Measurements from ENCODE around the gene PATL2.

DNA sequence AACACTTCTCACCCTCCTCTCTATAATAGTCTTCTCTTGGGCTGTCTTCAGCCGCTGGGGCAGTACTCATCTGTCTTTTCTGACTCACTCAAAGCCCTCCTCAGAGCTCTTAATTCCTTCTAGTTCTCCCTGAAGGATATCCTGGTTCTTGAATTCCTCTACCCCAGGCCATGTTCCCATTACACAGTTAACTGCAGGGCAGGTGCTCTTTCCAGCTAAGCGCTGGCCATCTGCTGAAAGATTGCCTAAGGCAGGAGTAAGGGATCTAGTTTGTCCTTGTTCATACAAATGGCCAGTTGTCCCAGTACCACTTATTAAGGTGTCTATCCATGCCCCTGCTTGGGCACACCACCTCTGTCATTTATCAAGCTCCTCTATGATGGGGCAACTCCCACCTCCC lies 37.5 kb downstream of the PATL2 start:
- no peak for TF ChIP-seq EZH2 (IDR thresholded peaks at IDR 0.05; ENCODE audit: borderline replicate concordance, low read depth, low read length, severe bottlenecking)
- TF ChIP-seq, protein P1, sequence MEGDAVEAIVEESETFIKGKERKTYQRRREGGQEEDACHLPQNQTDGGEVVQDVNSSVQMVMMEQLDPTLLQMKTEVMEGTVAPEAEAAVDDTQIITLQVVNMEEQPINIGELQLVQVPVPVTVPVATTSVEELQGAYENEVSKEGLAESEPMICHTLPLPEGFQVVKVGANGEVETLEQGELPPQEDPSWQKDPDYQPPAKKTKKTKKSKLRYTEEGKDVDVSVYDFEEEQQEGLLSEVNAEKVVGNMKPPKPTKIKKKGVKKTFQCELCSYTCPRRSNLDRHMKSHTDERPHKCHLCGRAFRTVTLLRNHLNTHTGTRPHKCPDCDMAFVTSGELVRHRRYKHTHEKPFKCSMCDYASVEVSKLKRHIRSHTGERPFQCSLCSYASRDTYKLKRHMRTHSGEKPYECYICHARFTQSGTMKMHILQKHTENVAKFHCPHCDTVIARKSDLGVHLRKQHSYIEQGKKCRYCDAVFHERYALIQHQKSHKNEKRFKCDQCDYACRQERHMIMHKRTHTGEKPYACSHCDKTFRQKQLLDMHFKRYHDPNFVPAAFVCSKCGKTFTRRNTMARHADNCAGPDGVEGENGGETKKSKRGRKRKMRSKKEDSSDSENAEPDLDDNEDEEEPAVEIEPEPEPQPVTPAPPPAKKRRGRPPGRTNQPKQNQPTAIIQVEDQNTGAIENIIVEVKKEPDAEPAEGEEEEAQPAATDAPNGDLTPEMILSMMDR (IDR thresholded peaks at IDR 0.05; ENCODE audit: borderline replicate concordance, extremely low read depth, low read length, poor library complexity, severe bottlenecking): no peak
